ENCODE results near the gene SNRNP70. TPM values are rescaled to one million over a fixed set of nuclear protein-coding genes. Genes with fewer than 3 reads are reported as not detected.
"Not testable (repeated sequence)": the region's sequence is repeated elsewhere in the genome, so short reads cannot be mapped to it uniquely, and the experiment has no call there.

Gene SNRNP70
- total RNA-seq, 1 donor from 2014 or later = 300 TPM

- TF ChIP-seq CTCF (IDR thresholded peaks at IDR 0.05; ENCODE audit: partially characterized antibody, unreplicated experiment) = no peak
- Mint-ChIP-seq H3K27me3 (ENCODE audit: unreplicated experiment) (peaks cover 20% of the 10 kb centered on the region), H3K4me1 (ENCODE audit: low read depth, unreplicated experiment) (peaks cover 27% of the 10 kb centered on the region), H3K36me3 (ENCODE audit: unreplicated experiment) (peaks cover 12% of the 10 kb centered on the region), H3K27ac (ENCODE audit: unreplicated experiment) (peak overlapping the region; percentile 72), H3K4me3 (ENCODE audit: unreplicated experiment) (peak overlapping the region; percentile 87), H3K9me3 (ENCODE audit: unreplicated experiment) (peaks cover 11% of the 10 kb centered on the region)
- DNase-seq = no peak
Observed at GRCh38 chr19:49120868-49121267, 35.6 kb downstream of the SNRNP70 start.

GRCh38 chr19:49121841-49122240 is 36.6 kb downstream of the SNRNP70 start:
- not testable (repeated sequence) for H3K36me3 Mint-ChIP-seq (ENCODE audit: unreplicated experiment); DNase-seq; H3K4me3 Mint-ChIP-seq (ENCODE audit: unreplicated experiment)

DNA sequence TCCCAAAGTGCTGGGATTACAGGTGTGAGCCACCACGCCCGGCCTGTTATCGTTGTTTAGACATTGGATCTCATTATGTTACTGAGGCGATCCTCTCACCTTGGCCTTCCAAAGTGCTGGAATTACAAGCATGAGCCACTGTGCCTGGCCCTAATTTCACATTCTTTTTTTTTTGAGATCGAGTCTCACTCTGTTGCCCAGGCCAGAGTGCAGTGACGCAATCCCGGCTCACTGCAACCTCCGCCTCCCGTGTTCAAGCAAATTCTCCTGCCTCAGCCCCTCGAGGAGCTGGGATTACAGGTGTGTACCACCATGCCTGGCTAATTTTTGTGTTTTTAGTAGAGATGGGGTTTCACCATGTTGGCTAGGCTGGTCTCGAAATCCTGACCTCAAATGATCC is 38.0 kb downstream of the SNRNP70 start:
- not testable (repeated sequence) for H3K4me3 Mint-ChIP-seq (ENCODE audit: unreplicated experiment); H3K27ac Mint-ChIP-seq (ENCODE audit: unreplicated experiment); H3K9me3 Mint-ChIP-seq (ENCODE audit: unreplicated experiment); DNase-seq; H3K36me3 Mint-ChIP-seq (ENCODE audit: unreplicated experiment)
- Mint-ChIP-seq H3K27me3 (ENCODE audit: unreplicated experiment) (peaks cover 12% of the 10 kb centered on the region), H3K4me1 (ENCODE audit: low read depth, unreplicated experiment) (peaks cover 15% of the 10 kb centered on the region)

More at GRCh38 chr19:49121841-49122240, 36.6 kb downstream of the SNRNP70 start:
- not testable (repeated sequence) for H3K27ac Mint-ChIP-seq (ENCODE audit: unreplicated experiment); H3K9me3 Mint-ChIP-seq (ENCODE audit: unreplicated experiment)
- H3K4me1 Mint-ChIP-seq (ENCODE audit: low read depth, unreplicated experiment) = peaks cover 23% of the 10 kb centered on the region
- H3K27me3 Mint-ChIP-seq (ENCODE audit: unreplicated experiment) = peaks cover 18% of the 10 kb centered on the region

- Mint-ChIP-seq H3K4me3 (ENCODE audit: unreplicated experiment) (peak overlapping the region; percentile 83), H3K27ac (ENCODE audit: unreplicated experiment) (peak overlapping the region; percentile 92), H3K9me3 (ENCODE audit: unreplicated experiment) (peaks cover 9% of the 10 kb centered on the region), H3K36me3 (ENCODE audit: unreplicated experiment) (peaks cover 12% of the 10 kb centered on the region), H3K4me1 (ENCODE audit: low read depth, unreplicated experiment) (peaks cover 18% of the 10 kb centered on the region), H3K27me3 (ENCODE audit: unreplicated experiment) (peaks cover 20% of the 10 kb centered on the region)
- DNase-seq = peak; percentile 66
- no peak for TF ChIP-seq CTCF (IDR thresholded peaks at IDR 0.05; ENCODE audit: partially characterized antibody, unreplicated experiment)
Observed at GRCh38 chr19:49125025-49125731, 39.9 kb downstream of the SNRNP70 start.

DNA sequence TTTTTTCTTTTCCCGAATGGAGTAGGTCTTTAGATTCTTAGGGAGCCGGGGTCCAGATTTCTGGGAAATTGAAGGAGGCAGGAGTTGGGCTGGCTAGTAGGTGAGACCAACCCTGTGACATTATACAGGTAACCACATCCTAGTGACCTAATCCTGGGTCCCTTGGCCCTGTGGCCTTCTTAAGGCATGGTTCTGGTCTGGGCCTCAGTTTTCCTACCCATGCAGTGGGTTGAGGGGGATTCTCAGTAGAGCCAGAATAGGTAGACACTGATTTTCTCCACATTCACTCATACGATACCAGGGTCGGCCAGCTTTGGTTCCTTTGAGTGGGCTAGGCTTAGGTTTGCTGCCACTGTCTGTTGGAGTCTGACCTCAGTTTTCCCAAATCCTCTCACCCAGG is 41.3 kb downstream of the SNRNP70 start:
- TF ChIP-seq CTCF (IDR thresholded peaks at IDR 0.05; ENCODE audit: partially characterized antibody, unreplicated experiment) = no peak
- Mint-ChIP-seq H3K27ac (ENCODE audit: unreplicated experiment) (no peak overlapping the region), H3K36me3 (ENCODE audit: unreplicated experiment) (peaks cover 6% of the 10 kb centered on the region), H3K4me3 (ENCODE audit: unreplicated experiment) (no peak overlapping the region), H3K27me3 (ENCODE audit: unreplicated experiment) (peaks cover 13% of the 10 kb centered on the region), H3K9me3 (ENCODE audit: unreplicated experiment) (peaks cover 9% of the 10 kb centered on the region), H3K4me1 (ENCODE audit: low read depth, unreplicated experiment) (peaks cover 13% of the 10 kb centered on the region)
- no peak for DNase-seq

- peaks cover 13% of the 10 kb centered on the region for H3K27me3 Mint-ChIP-seq (ENCODE audit: unreplicated experiment)
- H3K9me3 Mint-ChIP-seq (ENCODE audit: unreplicated experiment); DNase-seq; H3K27ac Mint-ChIP-seq (ENCODE audit: unreplicated experiment); H3K36me3 Mint-ChIP-seq (ENCODE audit: unreplicated experiment): not testable (repeated sequence)
- H3K4me3 Mint-ChIP-seq (ENCODE audit: unreplicated experiment) = peak overlapping the region; percentile 25
- H3K4me1 Mint-ChIP-seq (ENCODE audit: low read depth, unreplicated experiment) = peaks cover 13% of the 10 kb centered on the region
Observed at GRCh38 chr19:49127225-49127624, 42.0 kb downstream of the SNRNP70 start.

Data from glutamatergic neuron (in vitro differentiated cells).